GM23248 (cell line): Measurements from ENCODE around the gene OAS1.

Experiments
- EZH2 ChIP-seq: fragments of 200-600 bp; sonication (generic); IDR thresholded peaks from 2 replicates; pipeline ENCODE4 v1.6.1; 2018; ENCODE audit warnings: antibody characterized with exemption, mild to moderate bottlenecking; ENCODE audit not compliant: insufficient read depth, poor library complexity, severe bottlenecking
- EZH2phosphoT487 ChIP-seq: fragments of 200-600 bp; sonication (generic); IDR thresholded peaks from 2 replicates; pipeline ENCODE4 v1.6.1; 2018; ENCODE audit warnings: antibody characterized with exemption, moderate library complexity, mild to moderate bottlenecking, low read depth; ENCODE audit not compliant: insufficient read depth

DNA sequence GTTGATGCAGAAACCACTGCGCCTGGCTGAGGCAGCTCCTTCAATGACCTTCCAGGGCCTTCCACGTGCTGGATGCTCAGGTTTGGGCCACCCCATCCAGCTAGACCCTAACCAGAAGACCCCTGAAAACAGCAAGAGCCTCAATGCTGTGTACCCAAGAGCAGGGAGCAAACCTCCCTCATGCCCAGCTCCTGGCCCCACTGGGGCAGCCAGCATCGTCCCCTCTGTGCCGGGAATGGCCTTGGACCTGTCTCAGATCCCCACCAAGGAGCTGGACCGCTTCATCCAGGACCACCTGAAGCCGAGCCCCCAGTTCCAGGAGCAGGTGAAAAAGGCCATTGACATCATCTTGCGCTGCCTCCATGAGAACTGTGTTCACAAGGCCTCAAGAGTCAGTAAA is 42.0 kb downstream of the OAS1 start:
- no peak for TF ChIP-seq EZH2phosphoT487
- no peak for TF ChIP-seq EZH2
